Astrocyte (in vitro differentiated cells and primary cell): ENCODE measurements around the gene FAAP100. TPM values are rescaled to one million over a fixed set of nuclear protein-coding genes. Genes with fewer than 3 reads are reported as not detected.

ENCODE experiments used
- DNase-seq: peaks from one replicate; pipeline ENCODE4 v3.0.0-alpha.2; 2010; ENCODE audit warnings: low read depth
- FAIRE-seq: peaks from 2 replicates; lab custom pipeline; 2011; peaks lifted over from hg19 to GRCh38; lab: Jason Lieb, UNC
- H2AFZ ChIP-seq: 2 replicates; pipeline ENCODE4 v1.6.0; 2012; ENCODE audit warnings: low read depth, low read length, inconsistent platforms
- H3K27ac ChIP-seq: 2 replicates; pipeline ENCODE4 v1.5.1; 2011; ENCODE audit warnings: low read depth, low read length, inconsistent platforms
- H3K27me3 ChIP-seq: 2 replicates; pipeline ENCODE4 v1.6.0; 2011; ENCODE audit warnings: low read length, inconsistent platforms; ENCODE audit not compliant: insufficient read depth
- H3K36me3 ChIP-seq: 2 replicates; pipeline ENCODE4 v1.5.1; 2011; ENCODE audit warnings: low read length, inconsistent platforms; ENCODE audit not compliant: insufficient read depth
- H3K4me1 ChIP-seq: 2 replicates; pipeline ENCODE4 v1.5.1; 2011; ENCODE audit warnings: low read length, inconsistent platforms; ENCODE audit not compliant: insufficient read depth
- H3K4me2 ChIP-seq: 2 replicates; pipeline ENCODE4 v1.6.0; 2012; ENCODE audit warnings: low read length, inconsistent platforms
- H3K4me3 ChIP-seq: 2 replicates; pipeline ENCODE4 v1.5.1; 2011; ENCODE audit warnings: low read depth, mild to moderate bottlenecking, low read length, inconsistent platforms; ENCODE audit not compliant: insufficient read depth
- H3K79me2 ChIP-seq: 2 replicates; pipeline ENCODE4 v1.6.0; 2012; ENCODE audit warnings: mild to moderate bottlenecking, low read length, inconsistent platforms; ENCODE audit not compliant: insufficient read depth
- H3K9ac ChIP-seq: 2 replicates; pipeline ENCODE4 v1.6.0; 2012; ENCODE audit warnings: mild to moderate bottlenecking, low read length, inconsistent platforms
- H3K9me3 ChIP-seq: 2 replicates; pipeline ENCODE4 v1.5.1; 2012; ENCODE audit warnings: low read depth, mild to moderate bottlenecking, low read length, inconsistent platforms; ENCODE audit not compliant: insufficient read depth
- H4K20me1 ChIP-seq: 2 replicates; pipeline ENCODE4 v1.6.0; 2012; ENCODE audit warnings: low read length, inconsistent platforms; ENCODE audit not compliant: insufficient read depth
- H3K27ac Mint-ChIP-seq: one replicate; pipeline ENCODE4 v1.8.0; 2021; ENCODE audit warnings: mild to moderate bottlenecking, mixed read lengths; ENCODE audit not compliant: unreplicated experiment
- H3K27me3 Mint-ChIP-seq: one replicate; pipeline ENCODE4 v1.8.0; 2021; ENCODE audit warnings: low read depth, mixed read lengths; ENCODE audit not compliant: unreplicated experiment
- H3K36me3 Mint-ChIP-seq: one replicate; pipeline ENCODE4 v1.8.0; 2021; ENCODE audit warnings: low read depth, mixed read lengths; ENCODE audit not compliant: unreplicated experiment
- H3K4me1 Mint-ChIP-seq: one replicate; pipeline ENCODE4 v1.8.0; 2021; ENCODE audit warnings: low read depth, mixed read lengths; ENCODE audit not compliant: unreplicated experiment
- H3K4me3 Mint-ChIP-seq: one replicate; pipeline ENCODE4 v1.8.0; 2021; ENCODE audit warnings: mild to moderate bottlenecking, moderate library complexity, mixed read lengths; ENCODE audit not compliant: unreplicated experiment
- H3K9me3 Mint-ChIP-seq: one replicate; pipeline ENCODE4 v1.8.0; 2021; ENCODE audit warnings: mild to moderate bottlenecking, mixed read lengths; ENCODE audit not compliant: unreplicated experiment
- EZH2 ChIP-seq: IDR thresholded peaks from 2 replicates; pipeline ENCODE4 v1.6.1; 2012; ENCODE audit warnings: mild to moderate bottlenecking, low read length, inconsistent platforms; ENCODE audit not compliant: insufficient read depth
- total RNA-seq: library from RNA; stranded (reverse); gene quantifications from 2 replicates; pipeline ENCODE4 v1.2.1, GENCODE V29; 2021
- TF ChIP-seq, protein P1 (sequence below): IDR thresholded peaks from 2 replicates; pipeline ENCODE4 v1.5.1; 2011; ENCODE audit warnings: low read depth, mild to moderate bottlenecking, inconsistent platforms, low read length, moderate library complexity; ENCODE audit not compliant: insufficient read depth

FAAP100 gene
- total RNA-seq, 1 donor from 2014 or later = 38.9 TPM

DNA sequence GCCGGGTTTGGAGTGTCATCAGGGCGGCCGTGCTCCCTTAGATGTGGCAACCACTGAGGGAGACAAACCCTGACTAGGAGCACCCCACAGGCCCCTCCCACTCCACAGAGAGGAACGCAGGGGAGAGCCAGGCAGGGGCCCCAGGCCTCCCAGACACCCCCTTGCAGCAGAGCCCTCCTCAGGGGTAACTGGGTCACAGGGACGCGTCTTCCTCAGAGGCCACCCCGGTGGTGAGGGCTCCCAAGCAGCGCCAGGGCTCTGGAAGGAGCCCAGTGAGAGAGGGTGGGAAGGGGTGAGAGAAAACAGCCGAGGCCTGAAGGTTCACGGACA lies 12.6 kb downstream of the FAAP100 start:
- Histone ChIP-seq H4K20me1 (peaks cover 19% of the 10 kb centered on the region), H3K4me3 (no peak overlapping the region), H3K27ac (no peak overlapping the region), H3K27me3 (peaks cover 9% of the 10 kb centered on the region), H3K4me2 (no peak overlapping the region), H3K9ac (no peak overlapping the region), H3K4me1 (peaks cover 4% of the 10 kb centered on the region), H3K9me3 (no peaks in the 10 kb centered on the region), H3K79me2 (no peaks in the 10 kb centered on the region), H3K36me3 (no peaks in the 10 kb centered on the region), H2AFZ (no peak overlapping the region)
- no peaks in the 10 kb centered on the region for H3K9me3 Mint-ChIP-seq
- no peaks in the 10 kb centered on the region for H3K36me3 Mint-ChIP-seq
- no peak overlapping the region for H3K27ac Mint-ChIP-seq
- DNase-seq = no peak
- TF ChIP-seq, protein P1, sequence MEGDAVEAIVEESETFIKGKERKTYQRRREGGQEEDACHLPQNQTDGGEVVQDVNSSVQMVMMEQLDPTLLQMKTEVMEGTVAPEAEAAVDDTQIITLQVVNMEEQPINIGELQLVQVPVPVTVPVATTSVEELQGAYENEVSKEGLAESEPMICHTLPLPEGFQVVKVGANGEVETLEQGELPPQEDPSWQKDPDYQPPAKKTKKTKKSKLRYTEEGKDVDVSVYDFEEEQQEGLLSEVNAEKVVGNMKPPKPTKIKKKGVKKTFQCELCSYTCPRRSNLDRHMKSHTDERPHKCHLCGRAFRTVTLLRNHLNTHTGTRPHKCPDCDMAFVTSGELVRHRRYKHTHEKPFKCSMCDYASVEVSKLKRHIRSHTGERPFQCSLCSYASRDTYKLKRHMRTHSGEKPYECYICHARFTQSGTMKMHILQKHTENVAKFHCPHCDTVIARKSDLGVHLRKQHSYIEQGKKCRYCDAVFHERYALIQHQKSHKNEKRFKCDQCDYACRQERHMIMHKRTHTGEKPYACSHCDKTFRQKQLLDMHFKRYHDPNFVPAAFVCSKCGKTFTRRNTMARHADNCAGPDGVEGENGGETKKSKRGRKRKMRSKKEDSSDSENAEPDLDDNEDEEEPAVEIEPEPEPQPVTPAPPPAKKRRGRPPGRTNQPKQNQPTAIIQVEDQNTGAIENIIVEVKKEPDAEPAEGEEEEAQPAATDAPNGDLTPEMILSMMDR = no peak
- TF ChIP-seq EZH2 = no peak
- H3K4me3 Mint-ChIP-seq = no peak overlapping the region
- no peaks in the 10 kb centered on the region for H3K27me3 Mint-ChIP-seq
- no peak for FAIRE-seq
- no peaks in the 10 kb centered on the region for H3K4me1 Mint-ChIP-seq

DNA sequence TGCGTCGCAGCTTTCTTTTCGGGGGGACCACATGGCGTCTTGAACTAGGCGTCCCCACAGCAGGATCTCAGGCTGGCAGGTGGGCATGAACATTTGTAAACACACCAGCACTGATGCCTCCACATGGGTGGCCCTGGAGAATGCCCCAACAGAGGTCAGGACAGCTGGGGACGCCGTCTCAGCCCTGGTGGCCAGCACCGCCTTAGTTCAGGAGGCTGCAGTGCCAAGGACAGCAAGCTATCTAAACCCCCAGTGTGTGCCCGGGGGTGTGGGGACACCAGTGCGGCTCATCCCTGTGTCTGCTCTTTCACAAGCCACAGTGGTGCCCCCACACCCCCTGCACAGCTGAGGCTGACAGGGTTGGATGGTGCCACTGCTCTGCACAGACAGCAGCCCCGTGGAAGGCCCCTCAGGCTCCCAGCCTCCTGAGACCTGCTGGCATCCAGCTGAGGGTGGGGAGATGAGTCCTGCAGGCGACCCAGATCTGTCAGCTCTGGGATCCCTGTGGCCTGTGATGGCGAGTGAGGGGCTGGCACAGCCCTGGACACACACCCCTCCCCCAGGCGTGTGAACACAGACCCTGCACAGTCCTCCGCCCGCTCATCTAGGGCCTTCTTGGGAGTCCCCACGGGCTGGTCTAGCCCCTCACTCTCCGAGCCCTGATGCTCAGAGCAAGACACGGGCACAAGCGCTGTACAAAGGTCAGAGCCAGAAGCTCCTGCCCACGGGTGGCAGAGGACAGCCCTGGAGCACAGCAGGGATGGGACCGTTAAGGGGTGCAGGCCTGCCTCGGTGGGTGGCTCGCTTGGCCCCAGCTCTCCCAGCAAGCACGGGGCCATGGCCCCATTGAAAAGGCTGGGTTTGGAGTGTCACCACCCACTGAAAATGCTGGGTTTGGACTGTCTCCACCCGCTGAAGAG lies 13.2 kb downstream of the FAAP100 start:
- Histone ChIP-seq H3K9me3 (no peaks in the 10 kb centered on the region), H3K27ac (no peak overlapping the region), H4K20me1 (peaks cover 16% of the 10 kb centered on the region), H3K9ac (no peak overlapping the region), H3K4me1 (peaks cover 4% of the 10 kb centered on the region), H3K36me3 (no peaks in the 10 kb centered on the region), H3K27me3 (peaks cover 9% of the 10 kb centered on the region), H3K4me3 (no peak overlapping the region), H3K79me2 (no peaks in the 10 kb centered on the region), H3K4me2 (no peak overlapping the region), H2AFZ (no peak overlapping the region)
- FAIRE-seq (no peak), DNase-seq (no peak)
- no peak overlapping the region for H3K27ac Mint-ChIP-seq
- H3K4me3 Mint-ChIP-seq = no peak overlapping the region
- no peaks in the 10 kb centered on the region for H3K9me3 Mint-ChIP-seq
- no peaks in the 10 kb centered on the region for H3K36me3 Mint-ChIP-seq
- TF ChIP-seq, protein P1 = no peak
- no peak for TF ChIP-seq EZH2
- no peaks in the 10 kb centered on the region for H3K4me1 Mint-ChIP-seq
- H3K27me3 Mint-ChIP-seq = no peaks in the 10 kb centered on the region
